ENCODE data around the gene IL7R.

DNA sequence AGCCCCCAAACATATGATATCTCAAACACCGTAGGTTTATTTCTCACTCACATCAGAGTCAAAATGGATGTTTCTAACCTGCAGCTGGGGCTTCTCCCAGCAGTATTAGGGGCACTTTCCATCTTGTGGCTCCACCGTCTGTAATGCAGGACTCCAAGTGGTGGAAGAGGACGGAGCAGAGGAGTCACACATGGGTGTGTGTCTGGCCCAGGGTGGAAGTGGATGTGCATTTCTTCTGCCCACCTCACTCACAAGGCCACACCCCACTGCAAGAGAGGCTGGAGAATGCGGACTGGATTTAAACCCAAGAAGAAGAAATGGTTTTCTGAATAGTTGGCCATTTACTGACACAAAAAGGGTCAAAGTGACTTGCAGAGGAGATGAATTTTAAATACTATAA is 13.9 kb downstream of the IL7R start:
- TF ChIP-seq, protein P1, sequence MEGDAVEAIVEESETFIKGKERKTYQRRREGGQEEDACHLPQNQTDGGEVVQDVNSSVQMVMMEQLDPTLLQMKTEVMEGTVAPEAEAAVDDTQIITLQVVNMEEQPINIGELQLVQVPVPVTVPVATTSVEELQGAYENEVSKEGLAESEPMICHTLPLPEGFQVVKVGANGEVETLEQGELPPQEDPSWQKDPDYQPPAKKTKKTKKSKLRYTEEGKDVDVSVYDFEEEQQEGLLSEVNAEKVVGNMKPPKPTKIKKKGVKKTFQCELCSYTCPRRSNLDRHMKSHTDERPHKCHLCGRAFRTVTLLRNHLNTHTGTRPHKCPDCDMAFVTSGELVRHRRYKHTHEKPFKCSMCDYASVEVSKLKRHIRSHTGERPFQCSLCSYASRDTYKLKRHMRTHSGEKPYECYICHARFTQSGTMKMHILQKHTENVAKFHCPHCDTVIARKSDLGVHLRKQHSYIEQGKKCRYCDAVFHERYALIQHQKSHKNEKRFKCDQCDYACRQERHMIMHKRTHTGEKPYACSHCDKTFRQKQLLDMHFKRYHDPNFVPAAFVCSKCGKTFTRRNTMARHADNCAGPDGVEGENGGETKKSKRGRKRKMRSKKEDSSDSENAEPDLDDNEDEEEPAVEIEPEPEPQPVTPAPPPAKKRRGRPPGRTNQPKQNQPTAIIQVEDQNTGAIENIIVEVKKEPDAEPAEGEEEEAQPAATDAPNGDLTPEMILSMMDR (IDR thresholded peaks at IDR 0.05 in 2 of 3, conservative IDR thresholded peaks at IDR 0.05 in 1 of 3; ENCODE audit: control insufficient read depth in 2 of 3, extremely low read depth in 1 of 3, insufficient read depth in 1 of 3, low read depth in 3 of 3, low read length in 3 of 3), result no peak
- TF ChIP-seq BHLHE40 (IDR thresholded peaks at IDR 0.05; ENCODE audit: borderline replicate concordance in 1 of 2, low read depth in 2 of 2, low read length in 1 of 2), result no peak
- TF ChIP-seq, protein P2, sequence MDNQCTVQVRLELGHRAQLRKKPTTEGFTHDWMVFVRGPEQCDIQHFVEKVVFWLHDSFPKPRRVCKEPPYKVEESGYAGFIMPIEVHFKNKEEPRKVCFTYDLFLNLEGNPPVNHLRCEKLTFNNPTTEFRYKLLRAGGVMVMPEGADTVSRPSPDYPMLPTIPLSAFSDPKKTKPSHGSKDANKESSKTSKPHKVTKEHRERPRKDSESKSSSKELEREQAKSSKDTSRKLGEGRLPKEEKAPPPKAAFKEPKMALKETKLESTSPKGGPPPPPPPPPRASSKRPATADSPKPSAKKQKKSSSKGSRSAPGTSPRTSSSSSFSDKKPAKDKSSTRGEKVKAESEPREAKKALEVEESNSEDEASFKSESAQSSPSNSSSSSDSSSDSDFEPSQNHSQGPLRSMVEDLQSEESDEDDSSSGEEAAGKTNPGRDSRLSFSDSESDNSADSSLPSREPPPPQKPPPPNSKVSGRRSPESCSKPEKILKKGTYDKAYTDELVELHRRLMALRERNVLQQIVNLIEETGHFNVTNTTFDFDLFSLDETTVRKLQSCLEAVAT (IDR thresholded peaks at IDR 0.05), result no peak
- no peak for TF ChIP-seq SMC3 (IDR thresholded peaks at IDR 0.05; ENCODE audit: borderline replicate concordance, low read length)
- no peak for TF ChIP-seq BRCA1 (IDR thresholded peaks at IDR 0.05; ENCODE audit: low read depth, low read length)
- TF ChIP-seq, protein P3, sequence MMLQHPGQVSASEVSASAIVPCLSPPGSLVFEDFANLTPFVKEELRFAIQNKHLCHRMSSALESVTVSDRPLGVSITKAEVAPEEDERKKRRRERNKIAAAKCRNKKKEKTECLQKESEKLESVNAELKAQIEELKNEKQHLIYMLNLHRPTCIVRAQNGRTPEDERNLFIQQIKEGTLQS (IDR thresholded peaks at IDR 0.05; ENCODE audit: borderline replicate concordance, extremely low read depth, low read depth, low read length), result no peak
- TF ChIP-seq SRF (IDR thresholded peaks at IDR 0.05; ENCODE audit: low read depth in 2 of 2, low read length in 2 of 2), result no peak
- TF ChIP-seq, protein P4, sequence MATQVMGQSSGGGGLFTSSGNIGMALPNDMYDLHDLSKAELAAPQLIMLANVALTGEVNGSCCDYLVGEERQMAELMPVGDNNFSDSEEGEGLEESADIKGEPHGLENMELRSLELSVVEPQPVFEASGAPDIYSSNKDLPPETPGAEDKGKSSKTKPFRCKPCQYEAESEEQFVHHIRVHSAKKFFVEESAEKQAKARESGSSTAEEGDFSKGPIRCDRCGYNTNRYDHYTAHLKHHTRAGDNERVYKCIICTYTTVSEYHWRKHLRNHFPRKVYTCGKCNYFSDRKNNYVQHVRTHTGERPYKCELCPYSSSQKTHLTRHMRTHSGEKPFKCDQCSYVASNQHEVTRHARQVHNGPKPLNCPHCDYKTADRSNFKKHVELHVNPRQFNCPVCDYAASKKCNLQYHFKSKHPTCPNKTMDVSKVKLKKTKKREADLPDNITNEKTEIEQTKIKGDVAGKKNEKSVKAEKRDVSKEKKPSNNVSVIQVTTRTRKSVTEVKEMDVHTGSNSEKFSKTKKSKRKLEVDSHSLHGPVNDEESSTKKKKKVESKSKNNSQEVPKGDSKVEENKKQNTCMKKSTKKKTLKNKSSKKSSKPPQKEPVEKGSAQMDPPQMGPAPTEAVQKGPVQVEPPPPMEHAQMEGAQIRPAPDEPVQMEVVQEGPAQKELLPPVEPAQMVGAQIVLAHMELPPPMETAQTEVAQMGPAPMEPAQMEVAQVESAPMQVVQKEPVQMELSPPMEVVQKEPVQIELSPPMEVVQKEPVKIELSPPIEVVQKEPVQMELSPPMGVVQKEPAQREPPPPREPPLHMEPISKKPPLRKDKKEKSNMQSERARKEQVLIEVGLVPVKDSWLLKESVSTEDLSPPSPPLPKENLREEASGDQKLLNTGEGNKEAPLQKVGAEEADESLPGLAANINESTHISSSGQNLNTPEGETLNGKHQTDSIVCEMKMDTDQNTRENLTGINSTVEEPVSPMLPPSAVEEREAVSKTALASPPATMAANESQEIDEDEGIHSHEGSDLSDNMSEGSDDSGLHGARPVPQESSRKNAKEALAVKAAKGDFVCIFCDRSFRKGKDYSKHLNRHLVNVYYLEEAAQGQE (IDR thresholded peaks at IDR 0.05; ENCODE audit: low read depth, low read length), result no peak
- no peak for TF ChIP-seq RAD21 (IDR thresholded peaks at IDR 0.05; ENCODE audit: insufficient read depth, low read depth, low read length)
- TF ChIP-seq ZNF384 (IDR thresholded peaks at IDR 0.05; ENCODE audit: borderline replicate concordance, low read depth, low read length), result no peak
- TF ChIP-seq, protein P5, sequence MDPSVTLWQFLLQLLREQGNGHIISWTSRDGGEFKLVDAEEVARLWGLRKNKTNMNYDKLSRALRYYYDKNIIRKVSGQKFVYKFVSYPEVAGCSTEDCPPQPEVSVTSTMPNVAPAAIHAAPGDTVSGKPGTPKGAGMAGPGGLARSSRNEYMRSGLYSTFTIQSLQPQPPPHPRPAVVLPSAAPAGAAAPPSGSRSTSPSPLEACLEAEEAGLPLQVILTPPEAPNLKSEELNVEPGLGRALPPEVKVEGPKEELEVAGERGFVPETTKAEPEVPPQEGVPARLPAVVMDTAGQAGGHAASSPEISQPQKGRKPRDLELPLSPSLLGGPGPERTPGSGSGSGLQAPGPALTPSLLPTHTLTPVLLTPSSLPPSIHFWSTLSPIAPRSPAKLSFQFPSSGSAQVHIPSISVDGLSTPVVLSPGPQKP (IDR thresholded peaks at IDR 0.05; ENCODE audit: low read depth, low read length), result no peak
- TF ChIP-seq HDAC6 (IDR thresholded peaks at IDR 0.05; ENCODE audit: unreplicated experiment), result no peak

Data from GM12878 (cell line).